ENCODE data around the gene GARNL3.

Gene GARNL3

DNA sequence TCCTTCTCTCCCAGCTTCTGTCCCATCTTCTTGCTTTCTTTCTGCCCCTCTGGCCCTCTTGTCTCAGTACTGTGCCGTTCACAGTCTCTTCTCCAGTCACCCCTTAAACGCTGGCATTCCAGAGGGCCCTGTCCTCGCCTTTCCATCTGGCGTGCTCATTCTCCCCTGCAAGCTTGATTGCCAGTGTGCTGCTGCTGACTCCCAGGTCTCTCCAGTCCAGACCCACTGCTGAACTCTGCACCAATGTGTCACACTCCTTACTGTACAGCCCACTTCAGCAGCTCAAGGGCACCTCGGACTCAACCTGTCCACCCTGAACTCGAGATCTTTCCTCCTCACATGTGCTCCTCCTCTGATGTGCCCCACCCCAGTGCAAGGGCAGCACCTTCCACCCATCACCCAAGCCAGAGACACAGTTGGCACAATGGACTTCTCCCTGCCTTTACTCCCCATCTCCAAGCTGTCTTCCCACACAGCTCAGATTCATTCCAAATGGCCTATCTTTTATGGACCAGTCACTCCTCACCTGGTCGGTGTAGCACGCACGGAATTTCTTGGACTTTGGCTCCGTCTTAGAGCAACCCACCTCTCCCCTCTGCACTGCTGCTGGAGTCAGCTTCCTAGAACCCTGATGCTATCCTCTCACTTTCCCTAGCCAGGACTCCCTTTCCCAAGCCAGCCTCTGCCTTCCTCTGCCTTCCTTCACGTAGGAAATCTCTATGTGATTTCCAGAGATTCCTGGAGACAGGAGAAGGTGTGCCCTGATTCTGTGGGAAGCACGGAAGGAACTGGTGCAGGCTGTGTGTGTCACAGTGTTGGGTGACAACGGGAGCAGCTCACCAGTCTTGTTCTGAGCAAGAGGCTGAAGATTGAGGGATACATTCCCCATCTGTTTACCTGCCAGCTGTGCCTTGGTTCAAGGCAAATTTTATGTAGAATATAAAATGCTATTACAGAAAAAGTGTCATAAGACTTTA, 106.4 kb downstream of the GARNL3 start:
- H3K27me3 ChIP-seq (ENCODE audit: insufficient read depth, low read length, poor library complexity, severe bottlenecking), result peaks cover 85% of the 10 kb centered on the region

DNA sequence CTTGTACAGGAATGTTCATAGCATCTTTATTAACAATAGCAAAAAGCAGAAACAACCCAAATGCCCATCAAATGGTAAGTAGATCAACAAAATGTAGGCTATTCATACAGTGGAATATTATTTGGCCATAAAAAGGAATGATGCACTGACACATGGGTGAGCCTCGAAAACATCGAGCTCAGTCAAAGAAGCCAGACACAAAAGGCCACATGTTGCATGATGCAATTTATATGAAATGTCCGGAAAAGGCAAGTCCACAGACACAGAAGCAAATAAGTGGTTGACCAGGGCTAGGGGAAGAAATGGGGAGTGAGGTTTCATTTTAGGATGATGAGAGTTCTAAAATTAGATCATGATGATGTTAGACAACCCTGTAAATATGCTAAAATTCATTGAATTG, 115.9 kb downstream of the GARNL3 start:
- no peak overlapping the region for H3K4me3 ChIP-seq (ENCODE audit: low read length, poor library complexity, severe bottlenecking)
- H3K36me3 ChIP-seq (ENCODE audit: insufficient read depth, low read length), result no peaks in the 10 kb centered on the region
- no peaks in the 10 kb centered on the region for H3K9me3 ChIP-seq (ENCODE audit: insufficient read depth, low read depth, low read length)
- no peaks in the 10 kb centered on the region for H3F3A ChIP-seq (ENCODE audit: low read depth)
- H3K79me2 ChIP-seq (ENCODE audit: insufficient read depth, low read length), result no peaks in the 10 kb centered on the region
- H2AFZ ChIP-seq (ENCODE audit: low read length), result no peak overlapping the region
- H4K20me1 ChIP-seq (ENCODE audit: insufficient read depth, low read length, poor library complexity, severe bottlenecking), result no peaks in the 10 kb centered on the region
- TF ChIP-seq, protein P1, sequence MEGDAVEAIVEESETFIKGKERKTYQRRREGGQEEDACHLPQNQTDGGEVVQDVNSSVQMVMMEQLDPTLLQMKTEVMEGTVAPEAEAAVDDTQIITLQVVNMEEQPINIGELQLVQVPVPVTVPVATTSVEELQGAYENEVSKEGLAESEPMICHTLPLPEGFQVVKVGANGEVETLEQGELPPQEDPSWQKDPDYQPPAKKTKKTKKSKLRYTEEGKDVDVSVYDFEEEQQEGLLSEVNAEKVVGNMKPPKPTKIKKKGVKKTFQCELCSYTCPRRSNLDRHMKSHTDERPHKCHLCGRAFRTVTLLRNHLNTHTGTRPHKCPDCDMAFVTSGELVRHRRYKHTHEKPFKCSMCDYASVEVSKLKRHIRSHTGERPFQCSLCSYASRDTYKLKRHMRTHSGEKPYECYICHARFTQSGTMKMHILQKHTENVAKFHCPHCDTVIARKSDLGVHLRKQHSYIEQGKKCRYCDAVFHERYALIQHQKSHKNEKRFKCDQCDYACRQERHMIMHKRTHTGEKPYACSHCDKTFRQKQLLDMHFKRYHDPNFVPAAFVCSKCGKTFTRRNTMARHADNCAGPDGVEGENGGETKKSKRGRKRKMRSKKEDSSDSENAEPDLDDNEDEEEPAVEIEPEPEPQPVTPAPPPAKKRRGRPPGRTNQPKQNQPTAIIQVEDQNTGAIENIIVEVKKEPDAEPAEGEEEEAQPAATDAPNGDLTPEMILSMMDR (conservative IDR thresholded peaks at IDR 0.05; ENCODE audit: low read length), result no peak
- no peak for TF ChIP-seq EZH2phosphoT487 (IDR thresholded peaks at IDR 0.05; ENCODE audit: borderline replicate concordance)
- H3K9ac ChIP-seq (ENCODE audit: low read depth, low read length, poor library complexity, severe bottlenecking), result no peak overlapping the region
- H3K9me2 ChIP-seq (replicated peaks; ENCODE audit: low read depth, low read length), result no peaks in the 10 kb centered on the region
- no peaks in the 10 kb centered on the region for H3K4me1 ChIP-seq (ENCODE audit: insufficient read depth, low read length, poor library complexity, severe bottlenecking)
- H3K4me2 ChIP-seq (ENCODE audit: low read depth, low read length, poor library complexity, severe bottlenecking), result no peak overlapping the region
- peaks cover 81% of the 10 kb centered on the region for H3K27me3 ChIP-seq (ENCODE audit: insufficient read depth, low read length, poor library complexity, severe bottlenecking)

More for the DNA sequence above, 106.4 kb downstream of the GARNL3 start:
- Histone ChIP-seq H3K79me2 (ENCODE audit: insufficient read depth, low read length) (no peaks in the 10 kb centered on the region), H3K4me3 (ENCODE audit: low read length, poor library complexity, severe bottlenecking) (no peak overlapping the region), H3F3A (ENCODE audit: low read depth) (no peaks in the 10 kb centered on the region), H3K4me2 (ENCODE audit: low read depth, low read length, poor library complexity, severe bottlenecking) (no peak overlapping the region), H3K36me3 (ENCODE audit: insufficient read depth, low read length) (no peaks in the 10 kb centered on the region), H3K9ac (ENCODE audit: low read depth, low read length, poor library complexity, severe bottlenecking) (no peak overlapping the region), H4K20me1 (ENCODE audit: insufficient read depth, low read length, poor library complexity, severe bottlenecking) (no peaks in the 10 kb centered on the region), H3K9me2 (replicated peaks; ENCODE audit: low read depth, low read length) (no peaks in the 10 kb centered on the region), H3K9me3 (ENCODE audit: insufficient read depth, low read depth, low read length) (no peaks in the 10 kb centered on the region), H2AFZ (ENCODE audit: low read length) (no peak overlapping the region), H3K4me1 (ENCODE audit: insufficient read depth, low read length, poor library complexity, severe bottlenecking) (no peaks in the 10 kb centered on the region)
- TF ChIP-seq EZH2phosphoT487 (IDR thresholded peaks at IDR 0.05; ENCODE audit: borderline replicate concordance), result no peak
- TF ChIP-seq, protein P1 (conservative IDR thresholded peaks at IDR 0.05; ENCODE audit: low read length), result no peak

DNA sequence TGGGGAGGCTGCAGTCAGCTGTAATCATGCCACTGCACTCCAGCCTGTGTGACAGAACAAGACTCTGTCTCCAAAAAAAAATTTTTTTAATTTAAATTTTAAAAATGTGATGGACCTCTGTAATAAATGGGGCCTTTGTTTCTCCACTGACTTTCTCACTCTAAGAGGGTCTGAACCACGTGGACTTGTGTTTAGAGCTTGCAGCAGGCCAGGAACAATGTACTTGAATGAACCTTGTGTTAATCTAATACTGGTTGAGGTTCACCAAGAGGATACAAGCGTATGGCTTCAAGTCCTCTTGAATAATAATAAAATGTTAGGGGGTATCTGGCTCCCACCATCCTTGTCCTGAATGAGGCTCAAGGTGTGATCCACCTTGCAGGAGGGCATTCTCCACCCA, 118.0 kb downstream of the GARNL3 start:
- H4K20me1 ChIP-seq (ENCODE audit: insufficient read depth, low read length, poor library complexity, severe bottlenecking), result no peaks in the 10 kb centered on the region
- no peaks in the 10 kb centered on the region for H3K79me2 ChIP-seq (ENCODE audit: insufficient read depth, low read length)
- no peak overlapping the region for H3K4me3 ChIP-seq (ENCODE audit: low read length, poor library complexity, severe bottlenecking)
- H3K9me3 ChIP-seq (ENCODE audit: insufficient read depth, low read depth, low read length), result no peaks in the 10 kb centered on the region
- H2AFZ ChIP-seq (ENCODE audit: low read length), result no peak overlapping the region
- no peak overlapping the region for H3K9ac ChIP-seq (ENCODE audit: low read depth, low read length, poor library complexity, severe bottlenecking)
- no peaks in the 10 kb centered on the region for H3F3A ChIP-seq (ENCODE audit: low read depth)
- no peak for TF ChIP-seq EZH2phosphoT487 (IDR thresholded peaks at IDR 0.05; ENCODE audit: borderline replicate concordance)
- TF ChIP-seq, protein P1 (conservative IDR thresholded peaks at IDR 0.05; ENCODE audit: low read length), result no peak
- no peaks in the 10 kb centered on the region for H3K4me1 ChIP-seq (ENCODE audit: insufficient read depth, low read length, poor library complexity, severe bottlenecking)
- H3K36me3 ChIP-seq (ENCODE audit: insufficient read depth, low read length), result no peaks in the 10 kb centered on the region
- no peak overlapping the region for H3K4me2 ChIP-seq (ENCODE audit: low read depth, low read length, poor library complexity, severe bottlenecking)
- peaks cover 83% of the 10 kb centered on the region for H3K27me3 ChIP-seq (ENCODE audit: insufficient read depth, low read length, poor library complexity, severe bottlenecking)
- H3K9me2 ChIP-seq (replicated peaks; ENCODE audit: low read depth, low read length), result no peaks in the 10 kb centered on the region

Data from Loucy (cell line).